ENCODE measurements around the gene CD300A.

DNA sequence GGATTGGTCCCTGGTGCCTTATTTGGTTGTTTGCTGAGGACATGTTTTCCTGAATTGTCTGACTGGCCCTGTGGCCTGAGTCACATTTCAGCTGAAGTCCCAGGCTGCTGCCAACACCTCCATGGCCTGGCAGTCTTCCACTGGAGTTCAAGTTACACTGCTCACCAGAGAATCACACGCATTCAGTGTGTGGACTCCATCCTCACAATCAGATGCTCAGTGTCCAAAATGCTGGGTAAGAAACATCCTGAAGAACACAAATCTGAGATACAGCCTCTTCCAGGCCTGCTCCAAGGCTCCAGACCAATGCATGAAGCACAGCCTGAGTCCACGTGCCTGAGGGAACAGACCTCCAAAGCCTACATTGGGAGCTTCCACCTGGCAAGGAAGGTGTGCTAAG, 45.6 kb downstream of the CD300A start:
- TF ChIP-seq, protein P1, sequence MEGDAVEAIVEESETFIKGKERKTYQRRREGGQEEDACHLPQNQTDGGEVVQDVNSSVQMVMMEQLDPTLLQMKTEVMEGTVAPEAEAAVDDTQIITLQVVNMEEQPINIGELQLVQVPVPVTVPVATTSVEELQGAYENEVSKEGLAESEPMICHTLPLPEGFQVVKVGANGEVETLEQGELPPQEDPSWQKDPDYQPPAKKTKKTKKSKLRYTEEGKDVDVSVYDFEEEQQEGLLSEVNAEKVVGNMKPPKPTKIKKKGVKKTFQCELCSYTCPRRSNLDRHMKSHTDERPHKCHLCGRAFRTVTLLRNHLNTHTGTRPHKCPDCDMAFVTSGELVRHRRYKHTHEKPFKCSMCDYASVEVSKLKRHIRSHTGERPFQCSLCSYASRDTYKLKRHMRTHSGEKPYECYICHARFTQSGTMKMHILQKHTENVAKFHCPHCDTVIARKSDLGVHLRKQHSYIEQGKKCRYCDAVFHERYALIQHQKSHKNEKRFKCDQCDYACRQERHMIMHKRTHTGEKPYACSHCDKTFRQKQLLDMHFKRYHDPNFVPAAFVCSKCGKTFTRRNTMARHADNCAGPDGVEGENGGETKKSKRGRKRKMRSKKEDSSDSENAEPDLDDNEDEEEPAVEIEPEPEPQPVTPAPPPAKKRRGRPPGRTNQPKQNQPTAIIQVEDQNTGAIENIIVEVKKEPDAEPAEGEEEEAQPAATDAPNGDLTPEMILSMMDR (IDR thresholded peaks at IDR 0.05; ENCODE audit: low read depth, low read length): no peak
- TF ChIP-seq EZH2phosphoT487 (IDR thresholded peaks at IDR 0.05; ENCODE audit: low read depth): no peak
